Fibroblast of pulmonary artery (primary cell): ENCODE data around the gene ACOXL.

ENCODE experiments used
- DNase-seq: peaks from one replicate; pipeline ENCODE4 v3.0.0-alpha.2; 2010; ENCODE audit warnings: low read depth
- H3K4me3 ChIP-seq: replicated peaks from 2 replicates; pipeline ENCODE4 v1.5.1; 2011; ENCODE audit warnings: low read depth, mild to moderate bottlenecking, control low read depth, low read length, moderate library complexity
- CTCF ChIP-seq: IDR thresholded peaks from 2 replicates; pipeline ENCODE4 v1.5.1; 2011; ENCODE audit warnings: mild to moderate bottlenecking, control low read depth, low read length, inconsistent platforms; ENCODE audit errors: missing control alignments

Gene ACOXL

DNA sequence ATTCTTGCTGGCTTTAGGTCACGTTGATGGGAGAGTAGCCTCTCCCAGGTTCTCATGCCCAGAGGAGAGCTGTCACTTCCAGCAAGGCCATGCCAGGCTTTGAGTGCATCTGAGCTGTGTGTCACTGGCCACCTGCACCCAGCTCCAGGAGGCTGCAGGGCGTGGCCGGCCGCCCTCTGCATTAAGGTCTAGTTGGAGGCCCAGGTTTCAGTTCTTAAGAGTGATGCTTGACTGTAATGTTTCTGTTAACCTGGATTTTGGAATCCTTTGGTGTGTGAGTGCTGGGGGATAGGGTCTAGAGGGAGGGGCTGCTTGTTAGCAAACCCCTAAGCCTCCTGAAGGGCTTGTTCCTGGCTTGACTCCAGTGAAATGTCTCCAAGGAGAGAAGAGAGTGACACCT is 140.1 kb downstream of the ACOXL start:
- DNase-seq, result no peak
- TF ChIP-seq CTCF, result no peak
- H3K4me3 ChIP-seq, result no peak overlapping the region

GRCh38 chr2:110873056-110873502 is 140.7 kb downstream of the ACOXL start:
- no peak for TF ChIP-seq CTCF
- no peak overlapping the region for H3K4me3 ChIP-seq
- no peak for DNase-seq

- H3K4me3 ChIP-seq, result no peak overlapping the region
- no peak for DNase-seq
- TF ChIP-seq CTCF, result no peak
Measured at GRCh38 chr2:110873597-110874452, 141.5 kb downstream of the ACOXL start.

DNA sequence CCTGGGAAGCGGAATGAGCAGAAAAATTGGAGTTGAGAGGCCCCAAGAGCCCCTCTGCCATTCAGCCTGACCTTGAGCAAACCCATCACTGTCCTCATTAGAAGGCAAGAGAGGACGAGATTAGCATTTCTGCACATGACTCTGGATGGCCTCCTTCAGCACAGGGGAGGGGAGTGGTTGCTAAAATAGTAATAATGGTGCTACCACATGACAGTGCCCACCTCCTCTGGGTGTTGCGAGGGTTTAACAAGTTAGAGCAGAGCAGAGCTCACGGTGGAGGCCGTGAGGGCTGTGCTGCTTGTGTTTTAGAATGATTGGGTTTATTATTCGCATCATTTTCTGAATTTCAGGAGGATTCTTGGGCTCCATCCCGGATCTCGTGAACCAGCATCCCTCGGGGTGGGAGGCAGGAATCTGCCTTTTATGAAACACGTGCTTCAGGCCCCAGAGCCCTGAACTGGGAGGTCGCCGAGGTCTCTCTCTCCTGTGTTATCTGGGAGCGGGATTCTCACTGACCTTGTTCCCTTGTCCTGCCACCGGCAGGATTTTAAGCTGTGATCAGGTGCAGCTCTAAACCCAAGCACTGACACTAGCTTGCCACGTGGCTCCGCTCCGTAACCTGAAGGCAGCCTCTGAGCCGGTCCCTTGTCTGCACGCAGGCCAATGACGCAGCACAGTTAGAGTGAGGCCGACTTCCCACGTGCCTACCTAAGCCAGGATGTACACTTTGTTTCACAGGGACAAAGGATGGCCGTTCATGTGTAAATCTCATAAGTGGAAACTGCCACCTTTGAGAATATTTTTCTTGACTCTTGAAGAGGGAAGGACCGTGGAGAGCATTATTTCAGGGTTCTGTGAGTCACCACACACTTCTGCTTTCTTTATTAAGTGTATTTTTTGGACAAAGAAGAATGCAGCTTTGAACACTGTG is 142.3 kb downstream of the ACOXL start:
- no peak for DNase-seq
- no peak overlapping the region for H3K4me3 ChIP-seq
- TF ChIP-seq CTCF, result no peak

- no peak for TF ChIP-seq CTCF
- DNase-seq, result no peak
Measured at GRCh38 chr2:110875384-110875725, 143.0 kb downstream of the ACOXL start.

DNA sequence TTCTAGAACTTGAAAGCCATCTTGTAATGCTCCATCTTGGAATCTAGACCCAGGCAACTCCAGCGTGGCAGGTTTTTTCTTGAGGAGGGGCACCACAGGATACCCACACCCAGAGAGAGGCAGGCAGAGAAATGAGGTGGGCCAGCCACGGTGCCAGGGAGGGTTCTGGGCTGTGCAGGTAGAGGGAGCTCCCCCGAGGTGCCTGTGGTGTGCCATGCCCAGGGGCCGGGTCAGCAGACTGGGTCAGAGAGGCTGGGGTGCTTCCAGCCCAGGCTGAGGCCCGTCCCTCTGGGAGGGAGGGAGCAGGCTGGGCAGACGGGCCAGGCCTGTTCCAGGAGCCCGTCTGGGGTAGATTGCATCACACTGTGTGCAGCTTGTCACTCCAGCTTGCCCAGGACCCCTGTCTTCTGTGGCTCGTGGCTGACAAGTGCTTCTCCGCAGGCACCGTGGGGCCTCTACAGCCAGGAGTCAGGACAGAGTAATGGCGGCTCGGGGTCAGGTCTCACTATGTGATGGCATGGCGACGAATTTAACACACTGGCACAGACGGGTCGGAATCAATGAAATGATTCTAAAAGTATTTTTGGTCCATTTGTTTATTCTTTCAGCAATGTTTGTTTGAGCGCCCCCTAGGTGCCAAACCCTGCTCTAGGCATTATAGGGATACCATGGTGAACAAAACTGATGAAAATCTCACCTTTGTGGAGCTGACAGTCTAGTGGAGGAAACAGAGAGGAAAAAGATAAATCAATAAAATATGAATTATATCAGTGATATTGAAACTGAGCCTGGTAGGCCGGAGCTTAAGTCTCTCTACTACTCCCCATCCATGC is 144.0 kb downstream of the ACOXL start:
- no peak overlapping the region for H3K4me3 ChIP-seq
- no peak for TF ChIP-seq CTCF
- no peak for DNase-seq

More at GRCh38 chr2:110875384-110875725, 143.0 kb downstream of the ACOXL start:
- H3K4me3 ChIP-seq, result no peak overlapping the region
